GM18870 (cell line): ENCODE data around the gene NR5A1.

ENCODE experiments used
- ATAC-seq: cut with Tn5 transposase; IDR thresholded peaks from one replicate; pipeline ENCODE4 v1.9.1; 2021; ENCODE audit warnings: moderate library complexity; ENCODE audit not compliant: unreplicated experiment

Gene NR5A1

DNA sequence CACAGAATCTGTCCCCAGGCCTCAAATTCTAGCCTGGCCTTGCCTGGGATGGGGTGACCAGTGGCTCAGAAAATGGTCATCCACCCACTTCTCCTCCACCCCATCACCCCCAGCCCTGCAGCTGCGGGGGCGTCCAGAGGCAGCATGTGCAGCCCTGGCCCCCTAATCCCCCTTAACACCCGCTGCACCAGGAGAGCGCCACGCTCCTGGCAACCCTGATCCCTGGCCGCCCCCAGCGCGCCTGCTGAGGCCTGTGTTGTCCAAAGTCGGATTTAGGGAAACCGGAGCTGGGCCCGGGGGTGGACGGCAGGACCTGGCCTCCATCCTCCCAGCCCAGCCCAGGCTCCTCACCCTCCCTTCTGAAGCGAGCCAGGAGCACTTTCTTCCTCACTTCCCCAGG lies 22.0 kb downstream of the NR5A1 start:
- no peak for ATAC-seq

DNA sequence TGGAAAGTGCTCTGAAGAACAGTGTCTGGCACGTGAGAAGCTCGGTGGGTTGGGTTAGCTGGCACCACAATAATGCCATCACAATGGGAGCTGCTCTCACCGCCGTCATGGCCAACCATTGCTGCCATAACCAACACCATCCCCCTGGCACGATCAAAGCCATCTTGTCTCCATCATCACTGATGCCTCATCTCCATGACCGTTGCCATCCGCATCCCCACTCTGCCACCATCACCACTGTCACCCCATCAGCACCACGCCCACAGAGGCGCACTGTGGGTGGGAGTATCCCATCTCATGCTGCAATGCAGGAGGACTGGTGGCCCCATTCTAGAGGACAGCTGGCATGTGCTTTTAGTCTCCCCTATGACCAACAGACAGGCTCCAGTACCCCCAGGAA lies 23.7 kb downstream of the NR5A1 start:
- ATAC-seq, result no peak

DNA sequence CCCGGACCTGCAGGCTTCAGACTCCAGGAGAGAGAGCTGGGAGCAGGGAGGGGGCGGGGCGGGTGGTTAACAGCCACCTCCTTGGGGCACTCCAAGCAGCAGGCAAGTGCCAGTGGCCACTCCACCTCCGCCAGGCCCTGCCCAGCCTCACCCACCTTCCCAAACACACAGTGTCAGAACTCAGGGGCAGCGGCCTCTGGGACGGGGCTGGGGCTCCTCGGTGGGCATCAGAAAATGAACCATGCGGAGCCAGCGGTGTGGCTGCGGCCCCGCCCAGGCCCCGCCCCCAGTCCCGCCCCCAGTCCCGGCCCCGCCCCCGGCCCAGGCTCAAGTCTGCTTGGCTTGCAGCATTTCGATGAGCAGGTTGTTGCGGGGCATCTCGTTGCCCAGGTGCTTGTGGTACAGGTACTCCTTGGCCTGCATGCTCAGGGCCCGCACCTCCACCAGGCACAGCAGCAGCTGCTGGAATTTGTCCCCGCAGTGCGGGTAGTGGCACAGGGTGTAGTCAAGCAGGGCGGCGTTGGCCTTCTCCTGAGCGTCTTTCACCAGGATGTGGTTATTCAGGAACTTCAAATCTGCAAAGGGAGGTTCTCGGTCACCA lies 24.7 kb downstream of the NR5A1 start:
- ATAC-seq, result no peak

DNA sequence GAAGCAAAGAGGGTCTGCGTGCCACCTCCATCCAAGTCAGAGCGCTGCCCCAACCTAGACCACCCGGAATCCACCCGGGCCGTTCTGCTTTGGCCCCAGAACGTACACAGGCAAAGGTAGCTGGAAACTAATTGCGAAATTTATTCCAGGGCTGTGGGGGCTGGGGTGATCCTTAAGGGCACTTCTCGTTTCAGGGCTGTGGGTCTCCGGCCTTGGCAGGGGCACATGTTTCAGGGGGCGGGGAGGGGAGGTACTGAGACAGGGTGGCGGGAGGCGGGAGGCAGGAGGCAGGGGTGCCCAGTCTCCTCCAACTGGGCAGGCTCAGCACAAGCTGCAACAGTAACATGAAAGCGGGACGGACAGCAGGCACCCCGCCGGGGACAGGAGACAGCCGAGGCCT lies 26.1 kb downstream of the NR5A1 start:
- no peak for ATAC-seq

DNA sequence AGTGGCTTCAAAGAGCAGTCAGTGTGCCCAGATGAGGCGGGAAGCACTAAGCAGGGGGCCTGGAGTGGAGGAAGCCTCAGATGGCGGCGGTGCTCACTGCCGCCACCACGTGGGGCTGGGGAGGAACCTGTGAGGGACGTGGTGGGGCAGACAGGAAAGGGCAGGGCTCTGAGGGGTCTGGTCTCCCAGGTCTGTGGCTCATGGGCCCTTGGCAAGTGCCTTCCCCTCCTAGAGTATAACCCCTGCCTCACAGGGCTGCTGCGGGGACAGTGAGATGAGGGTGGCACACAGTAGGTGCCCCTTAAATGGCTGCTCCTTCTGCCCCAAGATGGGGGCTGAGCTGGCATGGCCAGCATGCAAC lies 26.6 kb downstream of the NR5A1 start:
- no peak for ATAC-seq

DNA sequence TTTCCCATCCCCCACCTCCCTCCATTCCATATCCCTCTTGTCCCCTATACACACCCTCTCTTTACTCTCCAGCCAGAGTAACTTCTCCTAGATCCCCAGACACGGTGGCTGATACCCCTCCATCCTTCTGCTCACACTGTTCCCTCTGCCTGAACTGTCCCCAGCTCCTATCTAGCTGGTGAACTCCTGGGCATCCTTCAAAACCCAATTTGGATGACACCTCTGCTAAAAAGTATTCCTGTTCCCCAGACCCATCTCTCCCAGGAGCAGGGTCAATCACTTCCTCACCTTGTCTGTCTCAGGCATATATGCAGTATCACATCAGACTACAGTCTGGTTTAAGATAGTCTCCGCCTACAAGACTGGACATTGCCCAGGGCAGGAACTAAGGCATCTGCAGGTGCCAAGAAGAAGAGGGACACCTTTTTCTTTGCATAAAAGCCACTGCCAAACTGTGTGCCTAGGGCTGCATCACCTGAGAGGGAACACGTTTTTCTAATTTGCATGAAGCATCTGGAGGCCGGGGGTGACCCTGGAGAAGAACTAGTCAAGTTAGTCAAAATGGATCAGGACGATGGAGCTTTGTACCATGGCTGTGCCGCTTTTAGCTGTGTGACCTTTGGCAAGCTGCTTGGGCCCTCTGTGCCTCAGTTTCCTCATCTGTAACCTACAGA lies 27.1 kb downstream of the NR5A1 start:
- ATAC-seq, result no peak

DNA sequence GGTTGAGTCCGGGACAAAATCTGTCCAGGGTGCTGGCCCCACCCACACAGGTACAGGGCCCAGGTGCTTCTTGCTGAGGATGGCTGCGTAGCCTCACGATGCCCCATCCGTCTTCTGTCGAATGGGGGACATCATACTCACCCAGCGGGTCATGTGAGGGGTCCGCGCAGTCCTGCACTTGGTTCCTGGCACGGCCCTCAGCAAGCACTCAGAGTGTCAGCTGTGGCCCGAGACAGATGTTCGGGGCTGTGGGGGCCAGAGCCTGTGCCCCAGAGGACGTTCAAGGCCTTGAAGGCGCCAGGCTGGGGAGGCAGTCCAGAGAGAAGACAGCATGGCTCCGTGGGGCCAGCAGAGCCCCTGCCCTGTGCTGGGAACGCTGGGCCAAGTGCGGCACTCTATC lies 27.8 kb downstream of the NR5A1 start:
- ATAC-seq, result no peak

DNA sequence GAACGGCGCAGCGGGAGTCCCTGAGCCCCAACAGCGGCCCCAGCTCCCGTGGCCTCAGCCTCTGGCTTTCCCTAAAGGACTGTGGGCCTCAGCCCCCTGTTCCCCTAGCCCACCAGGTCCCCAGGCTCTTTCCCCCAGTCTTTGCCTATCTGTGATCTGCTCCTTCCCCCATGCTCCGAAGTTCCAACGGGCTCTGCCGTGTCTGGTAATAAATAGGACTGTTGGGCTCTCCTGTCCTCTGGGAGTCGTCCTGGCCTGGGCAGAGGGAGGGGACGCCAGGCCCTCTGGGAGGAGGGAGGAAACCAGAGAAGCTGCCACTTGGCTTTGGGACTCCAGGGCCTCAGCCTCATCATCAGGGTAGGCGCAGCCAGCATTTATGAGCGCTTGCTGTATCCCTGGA lies 28.8 kb downstream of the NR5A1 start:
- no peak for ATAC-seq

DNA sequence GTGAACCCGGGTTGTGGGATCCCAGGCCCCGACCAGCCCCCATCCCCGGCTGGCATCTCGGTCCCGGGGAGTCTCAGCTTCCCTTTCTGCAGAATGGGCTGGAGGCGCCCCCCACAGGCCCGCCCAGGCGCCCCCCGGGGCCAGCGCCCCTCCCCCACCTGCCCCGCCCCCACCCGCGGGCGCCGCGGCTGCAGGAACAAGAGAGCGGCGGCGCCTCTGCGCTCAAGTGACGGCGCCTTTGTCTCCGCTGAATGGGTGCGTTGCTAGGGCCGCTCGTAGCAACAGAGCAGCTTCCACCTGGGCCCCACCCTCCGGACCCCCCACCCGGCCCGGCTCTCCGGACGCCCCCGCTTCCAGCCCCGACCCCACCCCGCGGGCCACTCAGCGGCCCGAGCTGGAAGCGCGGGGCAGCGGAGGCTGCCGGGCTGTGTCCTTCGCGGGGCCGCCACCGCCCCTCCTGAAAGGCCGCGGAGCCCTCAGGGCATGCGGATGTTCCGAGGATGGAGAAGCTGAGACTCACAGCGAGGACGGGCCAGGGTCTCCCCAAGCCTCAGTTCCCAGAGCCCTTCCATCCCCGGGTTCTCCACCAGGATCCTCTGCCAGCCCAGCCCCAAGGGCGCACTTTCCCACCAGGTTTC lies 29.4 kb downstream of the NR5A1 start:
- no peak for ATAC-seq

DNA sequence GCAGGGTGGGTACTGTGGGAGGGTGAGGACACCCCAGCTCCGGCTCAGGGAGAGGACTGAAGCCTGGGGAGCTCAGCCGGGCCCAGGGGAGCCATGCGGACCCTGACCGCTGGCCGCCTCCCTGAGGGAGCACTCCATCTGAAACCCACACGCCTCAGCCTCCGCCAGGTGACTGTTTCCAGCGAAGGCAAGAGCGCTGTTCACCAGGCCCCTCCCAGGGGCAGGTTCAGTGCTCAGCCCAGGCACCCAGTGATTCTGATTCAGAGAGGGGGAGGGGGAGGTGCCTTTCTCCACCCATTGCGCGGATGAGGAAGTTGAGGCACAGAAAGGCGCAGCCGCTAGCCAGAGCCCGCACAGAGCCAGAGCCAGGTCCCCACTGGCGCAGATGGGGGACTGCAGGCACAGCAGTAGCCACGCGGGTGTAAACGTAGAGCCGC lies 30.0 kb downstream of the NR5A1 start:
- ATAC-seq, result no peak

DNA sequence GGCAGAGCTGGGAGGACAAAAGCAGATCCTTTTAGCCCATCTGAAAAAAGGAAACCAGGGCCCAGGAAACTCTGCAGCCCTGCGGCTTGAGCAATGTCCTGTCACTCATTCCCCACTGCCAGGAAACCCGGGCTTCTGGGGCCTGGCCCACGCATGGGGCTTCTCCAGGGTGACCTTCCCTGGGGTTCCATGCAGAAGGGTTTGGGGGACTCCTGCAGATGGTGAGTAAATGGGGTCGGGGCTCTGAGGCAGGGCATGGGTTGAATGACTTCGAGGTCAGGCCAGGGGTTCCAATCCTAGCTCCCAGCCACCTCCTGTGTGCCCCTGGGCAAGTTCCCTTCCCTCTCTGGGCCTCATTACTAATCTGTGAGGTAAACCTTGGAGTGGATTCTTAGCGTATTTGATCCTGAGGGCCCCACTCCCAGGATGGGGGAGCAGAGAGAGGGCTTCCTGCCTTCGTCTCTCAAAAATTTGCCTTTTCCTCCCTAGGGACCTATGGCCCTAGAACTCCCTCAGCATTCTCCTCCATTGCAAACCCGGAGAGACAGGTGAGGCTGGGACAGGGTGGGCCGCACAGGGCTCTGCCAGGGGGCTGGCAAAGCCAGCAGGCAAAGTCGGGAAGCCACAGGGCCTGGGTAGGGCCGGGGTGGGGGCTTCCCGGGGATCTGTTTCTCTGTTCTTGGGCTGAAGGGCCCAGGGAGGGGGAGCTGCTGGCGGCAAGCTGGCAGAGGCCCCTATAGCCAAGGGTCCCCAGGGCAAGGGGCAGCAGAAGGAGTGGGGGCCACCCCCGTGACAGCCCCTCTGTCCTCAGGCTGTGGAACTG lies 31.1 kb downstream of the NR5A1 start:
- ATAC-seq, result no peak

DNA sequence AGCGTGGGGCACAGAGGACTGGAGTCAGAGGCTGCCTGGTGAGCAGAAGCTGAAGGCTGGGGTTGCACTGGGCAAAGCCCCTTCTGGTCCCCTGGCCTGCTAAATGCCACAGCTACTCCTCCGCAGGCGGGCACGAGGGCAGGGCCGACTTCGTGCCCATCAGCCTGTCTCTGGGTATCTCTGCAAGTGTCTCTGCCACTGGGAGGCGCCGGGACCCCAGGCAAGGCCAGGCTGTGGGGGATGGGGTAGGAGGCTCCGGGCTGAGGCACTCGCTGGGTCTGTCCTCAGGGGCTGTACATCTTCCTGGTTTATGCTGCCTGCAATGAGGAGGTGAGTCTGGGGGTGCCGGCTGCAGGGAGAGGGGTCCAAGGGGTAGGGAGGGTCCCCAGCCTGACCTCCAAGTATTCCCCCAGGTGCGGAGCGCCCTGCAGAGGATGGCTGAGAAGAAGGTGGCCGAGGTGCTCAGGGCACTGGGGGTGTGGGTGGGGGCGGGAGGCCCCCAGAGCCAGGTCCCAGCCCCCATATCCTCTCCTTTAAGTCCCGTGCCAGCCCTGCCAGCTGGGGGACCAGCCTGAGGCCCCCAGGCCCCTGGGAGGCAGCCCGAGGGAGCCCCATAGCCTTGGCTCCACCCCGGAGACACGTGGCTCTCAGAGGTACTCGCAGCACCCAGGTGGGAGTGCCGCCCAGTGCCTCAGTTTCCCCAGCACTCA lies 31.9 kb downstream of the NR5A1 start:
- no peak for ATAC-seq

DNA sequence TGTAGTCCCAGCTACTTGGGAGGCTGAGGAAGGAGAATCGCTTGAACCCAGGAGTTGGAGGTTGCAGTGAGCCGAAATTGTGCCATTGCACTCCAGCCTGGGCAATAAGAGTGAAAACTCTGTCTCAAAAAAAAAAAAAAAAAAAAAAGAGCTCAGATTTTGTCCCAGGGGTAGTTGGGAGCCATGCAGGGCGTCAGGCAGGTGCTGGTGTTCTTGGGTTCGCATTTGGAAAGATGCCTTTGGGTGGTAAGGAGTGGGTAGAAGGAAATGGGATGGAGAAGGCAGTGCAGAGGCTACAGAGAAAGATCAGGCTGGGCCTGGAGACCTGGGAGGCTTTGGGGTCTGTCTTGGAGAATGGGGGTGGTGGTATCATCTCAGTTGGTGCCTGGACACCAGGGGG lies 33.0 kb downstream of the NR5A1 start:
- no peak for ATAC-seq

DNA sequence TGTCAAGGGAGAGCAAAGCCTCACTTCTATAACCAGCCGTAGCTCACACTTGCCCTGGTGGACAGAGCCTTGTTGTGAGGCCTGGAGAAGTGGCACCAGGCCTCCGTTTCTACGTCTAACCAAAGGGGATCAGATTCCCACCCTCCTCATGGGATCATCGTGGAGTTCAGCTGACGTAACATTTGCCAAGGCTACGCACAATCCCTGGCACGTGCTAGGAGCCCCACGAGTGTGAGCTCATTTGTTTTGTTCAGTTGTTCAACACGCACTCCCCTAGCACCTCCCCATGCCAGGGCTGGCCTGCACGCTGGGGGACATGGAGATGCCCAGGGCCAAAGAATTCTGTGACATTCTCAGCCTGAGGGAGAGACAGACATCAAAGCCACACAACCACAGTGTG lies 33.9 kb downstream of the NR5A1 start:
- no peak for ATAC-seq

DNA sequence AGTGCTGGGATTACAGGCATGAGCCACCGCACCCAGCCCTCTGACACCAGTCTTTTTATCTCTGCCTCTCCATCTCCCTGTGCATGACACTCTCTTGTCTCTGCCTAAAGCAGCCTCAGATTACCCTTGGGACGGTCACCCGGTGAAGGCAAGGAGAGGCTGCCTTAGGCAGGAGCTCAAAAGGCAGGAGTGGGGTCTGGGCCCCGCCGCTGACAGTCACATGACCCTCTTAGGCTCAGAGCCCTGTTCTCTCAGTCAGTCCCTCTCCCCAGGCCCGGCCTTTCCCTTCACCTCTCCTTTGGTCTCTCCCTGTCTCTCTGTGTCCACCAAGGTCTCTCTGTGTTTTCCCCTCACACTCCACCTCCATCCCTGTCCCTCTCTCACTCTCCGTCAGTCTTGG lies 34.4 kb downstream of the NR5A1 start:
- ATAC-seq, result no peak

DNA sequence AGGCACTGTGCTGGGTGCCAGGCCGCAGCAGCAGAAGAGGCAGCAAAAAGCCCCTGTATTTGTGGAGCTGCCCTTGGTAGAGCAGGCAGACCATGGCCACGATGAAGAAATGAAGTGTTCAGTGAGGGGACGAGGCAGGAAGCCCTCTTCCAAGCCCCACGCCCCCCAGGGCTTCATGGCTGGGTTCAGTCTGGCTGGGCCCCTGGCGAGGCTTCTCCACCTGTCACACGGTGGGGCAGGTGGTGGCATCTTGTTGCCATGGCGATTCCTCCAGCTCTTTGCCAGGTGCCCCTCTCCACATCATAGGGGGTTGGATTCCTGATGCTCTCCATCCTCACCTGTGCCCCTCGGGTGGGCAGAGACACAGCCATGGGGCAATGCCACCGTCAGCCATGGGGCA lies 35.4 kb downstream of the NR5A1 start:
- no peak for ATAC-seq

DNA sequence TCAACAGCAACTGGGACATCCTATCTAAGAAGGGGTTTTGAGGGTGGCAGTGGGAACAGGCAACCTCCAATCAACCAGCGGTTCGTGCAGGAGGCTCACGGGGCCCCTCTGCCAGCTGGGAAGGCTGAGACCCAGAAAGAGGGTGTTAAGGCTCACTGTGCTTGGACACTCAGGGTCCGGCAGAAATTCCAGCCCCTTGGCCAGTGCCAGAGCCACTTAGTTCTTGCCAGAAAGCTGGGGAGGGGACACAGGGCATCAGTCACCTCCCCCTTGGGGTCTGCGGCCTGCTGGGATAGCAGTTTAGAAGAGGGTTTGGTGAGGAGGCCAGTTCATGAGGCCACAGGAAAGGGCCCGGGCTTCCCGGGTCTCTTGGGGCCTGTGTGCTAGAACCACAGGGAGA lies 36.5 kb downstream of the NR5A1 start:
- ATAC-seq, result no peak

DNA sequence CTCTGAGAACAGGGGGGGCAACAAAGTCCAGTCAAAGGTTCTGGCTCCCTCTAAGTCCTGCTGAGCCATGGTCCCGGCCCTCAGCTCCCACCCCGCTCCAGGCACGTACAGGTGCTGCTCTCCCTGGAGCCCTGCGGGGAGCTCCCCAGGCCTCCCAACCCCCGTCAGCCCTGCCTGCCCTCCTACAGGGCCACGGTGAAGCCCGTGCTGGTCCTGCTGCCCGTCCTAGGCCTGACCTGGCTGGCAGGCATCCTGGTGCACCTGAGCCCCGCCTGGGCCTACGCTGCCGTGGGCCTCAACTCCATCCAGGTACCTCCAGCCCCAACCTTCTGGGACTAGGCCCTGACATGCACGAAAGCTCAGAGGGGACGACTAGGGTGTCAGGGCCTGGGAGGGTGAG lies 36.9 kb downstream of the NR5A1 start:
- ATAC-seq, result no peak

DNA sequence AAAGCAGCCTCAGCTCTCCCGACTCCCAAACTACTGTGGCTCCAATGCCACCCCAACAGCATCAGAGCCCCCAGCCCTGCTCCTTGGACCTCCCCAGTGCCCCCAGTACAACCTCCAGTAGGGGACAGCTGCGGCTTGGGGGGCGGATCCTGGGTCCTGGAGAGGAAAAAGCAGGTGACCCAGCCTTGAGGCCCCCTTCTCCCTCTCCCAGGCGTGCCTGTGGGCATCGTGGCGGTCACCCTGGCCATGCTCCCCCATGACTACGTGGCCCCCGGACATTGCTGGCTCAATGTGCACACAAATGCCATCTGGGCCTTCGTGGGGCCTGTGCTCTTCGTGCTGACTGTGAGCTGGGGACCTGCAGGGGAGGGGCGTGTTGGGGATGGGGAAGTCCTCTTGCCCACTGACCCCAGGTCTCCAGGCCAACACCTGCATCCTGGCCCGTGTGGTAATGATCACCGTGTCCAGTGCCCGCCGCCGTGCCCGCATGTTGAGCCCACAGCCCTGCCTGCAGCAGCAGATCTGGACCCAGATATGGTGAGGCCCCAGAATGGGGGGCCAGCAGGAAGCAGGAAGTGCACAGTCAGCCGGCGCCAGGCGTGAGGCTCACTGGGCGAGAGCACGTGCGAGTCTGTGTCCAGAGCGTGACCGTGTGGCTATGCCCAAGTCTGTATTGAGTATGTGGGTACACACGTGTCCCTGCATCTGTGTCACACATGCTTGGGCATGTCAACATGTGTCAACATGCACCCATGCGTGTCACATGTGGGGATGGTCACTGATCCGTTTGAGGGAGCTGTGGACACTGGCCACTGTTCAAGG lies 38.0 kb downstream of the NR5A1 start:
- ATAC-seq, result no peak

DNA sequence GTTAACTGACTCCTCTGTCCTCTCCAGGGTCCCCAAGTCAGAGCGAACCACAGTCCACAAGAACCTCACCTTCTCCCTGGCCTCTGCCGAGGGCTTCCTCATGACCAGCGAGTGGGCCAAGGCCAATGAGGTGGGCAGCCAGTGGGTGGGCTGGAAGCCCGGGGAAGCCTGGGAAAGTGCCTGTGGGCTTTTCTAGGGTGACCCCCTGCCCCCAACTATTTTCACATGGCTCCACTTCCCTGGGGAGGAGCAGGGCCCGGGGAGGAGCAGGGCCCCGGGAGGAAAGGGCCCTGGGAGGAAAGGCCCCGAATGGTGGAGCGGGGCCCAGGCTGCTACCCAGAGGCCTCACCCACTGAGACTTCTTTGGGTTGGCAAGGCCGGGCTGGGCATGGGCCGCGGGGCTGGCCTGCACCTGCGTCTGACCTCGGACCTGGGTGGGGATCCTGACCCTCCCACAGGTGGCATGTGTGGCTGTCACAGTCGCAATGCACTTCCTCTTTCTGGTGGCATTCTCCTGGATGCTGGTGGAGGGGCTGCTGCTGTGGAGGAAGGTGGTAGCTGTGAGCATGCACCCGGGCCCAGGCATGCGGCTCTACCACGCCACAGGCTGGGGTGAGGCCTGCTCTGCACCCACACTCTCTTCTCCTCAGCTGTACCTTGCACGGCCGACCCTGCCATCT lies 39.0 kb downstream of the NR5A1 start:
- ATAC-seq, result no peak
